ENCODE data around the gene TRAF3IP1.
A peak's percentile ranks its signal among the peaks of the same experiment; 100 is the strongest.
"Not testable (repeated sequence)": the region's sequence is repeated elsewhere in the genome, so short reads cannot be mapped to it uniquely, and the experiment has no call there.

The TRAF3IP1 gene

DNA sequence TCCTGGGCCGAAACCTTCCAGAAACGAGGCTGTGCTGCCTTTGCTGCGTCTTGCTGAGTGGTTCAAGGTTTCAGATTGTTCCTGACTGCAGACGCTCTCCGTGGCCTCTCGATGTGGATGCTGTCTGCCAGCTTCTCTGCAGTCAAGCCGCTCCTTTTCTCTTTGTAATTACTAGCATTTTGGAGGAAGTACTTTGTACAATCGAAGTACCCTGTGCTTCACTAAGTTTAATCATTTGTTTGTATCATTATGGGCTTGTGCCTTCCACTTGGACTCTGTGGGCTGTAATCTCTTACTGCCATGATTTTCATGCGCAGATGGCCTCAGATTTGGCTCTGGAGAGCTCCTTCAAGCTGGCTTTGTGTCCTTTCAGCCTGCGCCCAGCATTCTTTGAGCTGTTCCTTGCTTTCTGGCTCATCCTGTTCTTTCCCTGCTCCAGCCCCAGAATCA is 49.3 kb downstream of the TRAF3IP1 start:
- H3K27ac Mint-ChIP-seq (ENCODE audit: low read depth): no peak overlapping the region
- DNase-seq (ENCODE audit: low spot score in 2 of 2): no peak
- peaks cover 8% of the 10 kb centered on the region for H3K4me1 Mint-ChIP-seq
- no peaks in the 10 kb centered on the region for H3K9me3 Mint-ChIP-seq
- H3K27me3 Mint-ChIP-seq: no peaks in the 10 kb centered on the region
- H3K4me3 Mint-ChIP-seq: no peak overlapping the region
- no peak for ATAC-seq (replicated peaks; ENCODE audit: extremely low read depth, poor library complexity, severe bottlenecking)
- no peaks in the 10 kb centered on the region for H3K36me3 Mint-ChIP-seq (ENCODE audit: insufficient read depth)

DNA sequence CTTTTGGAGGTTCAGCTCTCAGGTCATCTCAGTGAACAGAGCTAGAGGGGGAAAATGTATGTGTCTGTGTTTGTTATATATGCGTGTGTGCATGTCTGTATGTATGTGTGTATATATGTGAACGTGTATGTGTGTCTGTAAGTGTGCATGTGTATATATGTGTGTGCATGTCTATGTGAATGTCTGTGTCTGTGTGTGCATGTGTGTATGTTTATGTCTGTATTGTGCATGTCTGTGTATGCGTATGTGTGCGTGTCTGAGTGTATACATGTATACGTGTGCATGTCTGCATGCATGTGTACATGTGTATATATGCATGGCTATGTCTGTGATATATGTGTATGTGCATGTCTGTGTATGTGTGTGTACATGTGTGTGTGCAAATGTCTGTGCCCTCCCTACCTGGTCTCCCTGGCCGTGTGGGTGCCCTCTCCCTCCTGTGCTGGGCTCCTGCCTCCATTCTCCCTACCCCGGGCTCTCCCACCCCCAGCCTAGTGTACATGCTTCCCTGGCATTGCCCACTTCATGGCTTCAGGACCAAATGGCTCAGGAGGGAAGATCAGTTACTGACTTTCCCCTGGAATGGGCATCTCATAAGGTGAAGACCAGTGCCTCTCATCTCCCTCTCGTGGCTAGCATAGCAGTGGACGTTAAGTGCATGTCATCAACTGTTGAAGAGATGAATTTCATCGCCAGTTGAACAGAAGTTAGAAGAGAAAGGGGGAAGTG is 49.9 kb downstream of the TRAF3IP1 start:
- Mint-ChIP-seq H3K4me1 (peaks cover 14% of the 10 kb centered on the region), H3K36me3 (ENCODE audit: insufficient read depth) (no peaks in the 10 kb centered on the region), H3K27ac (ENCODE audit: low read depth) (no peak overlapping the region), H3K27me3 (no peaks in the 10 kb centered on the region), H3K4me3 (no peak overlapping the region), H3K9me3 (no peaks in the 10 kb centered on the region)
- DNase-seq (ENCODE audit: low spot score in 2 of 2) (no peak), ATAC-seq (replicated peaks; ENCODE audit: extremely low read depth, poor library complexity, severe bottlenecking) (no peak)

DNA sequence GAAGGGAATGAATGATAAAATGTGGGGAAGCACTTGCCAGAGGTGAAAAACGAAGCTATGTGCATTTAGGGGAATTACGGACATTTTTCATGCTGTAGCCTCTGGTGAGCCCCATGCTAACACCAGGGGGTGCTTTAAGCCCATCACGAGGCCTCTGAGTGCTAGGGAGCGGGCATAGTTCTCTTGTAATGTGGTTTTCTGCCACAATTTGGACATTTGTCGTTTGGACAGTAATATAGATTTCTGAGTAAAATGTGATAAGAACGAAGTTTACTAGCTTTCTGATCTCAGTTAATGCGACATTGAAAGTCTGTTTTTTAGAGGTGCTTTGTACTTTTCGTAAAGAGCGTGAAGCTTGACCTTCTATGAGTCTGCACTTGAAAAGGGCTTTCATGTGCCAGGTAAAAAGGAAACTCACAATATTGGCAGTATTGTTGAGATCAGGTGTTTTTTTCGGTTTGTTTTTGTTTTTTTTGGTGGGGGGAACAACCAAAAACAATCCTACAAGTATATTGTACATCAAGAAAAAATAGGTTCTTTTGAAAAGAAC is 50.6 kb downstream of the TRAF3IP1 start:
- peak; percentile 60 for ATAC-seq (replicated peaks; ENCODE audit: extremely low read depth, poor library complexity, severe bottlenecking)
- Mint-ChIP-seq H3K27me3 (no peaks in the 10 kb centered on the region), H3K9me3 (no peaks in the 10 kb centered on the region), H3K27ac (ENCODE audit: low read depth) (no peak overlapping the region), H3K4me3 (no peak overlapping the region), H3K36me3 (ENCODE audit: insufficient read depth) (no peaks in the 10 kb centered on the region), H3K4me1 (peaks cover 15% of the 10 kb centered on the region)
- DNase-seq (ENCODE audit: low spot score in 2 of 2): no peak

DNA sequence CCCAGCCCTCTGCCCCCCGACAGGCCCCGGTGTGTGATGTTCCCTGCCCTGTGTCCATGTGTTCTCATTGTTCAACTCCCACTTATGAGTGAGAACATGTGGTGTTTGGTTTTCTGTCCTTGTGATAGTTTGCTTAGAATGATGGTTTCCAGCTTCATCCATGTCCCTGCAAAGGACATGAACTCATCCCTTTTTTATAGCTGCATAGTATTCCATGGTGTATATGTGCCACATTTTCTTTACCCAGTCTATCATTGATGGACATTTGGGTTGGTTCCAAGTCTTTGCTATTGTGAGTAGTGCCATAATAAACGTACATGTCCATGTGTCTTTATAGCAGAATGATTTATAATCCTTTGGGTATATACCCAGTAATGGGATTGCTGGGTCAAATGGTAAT is 52.0 kb downstream of the TRAF3IP1 start:
- not testable (repeated sequence) for ATAC-seq (replicated peaks; ENCODE audit: extremely low read depth, poor library complexity, severe bottlenecking); H3K36me3 Mint-ChIP-seq (ENCODE audit: insufficient read depth); H3K27me3 Mint-ChIP-seq; DNase-seq (ENCODE audit: low spot score in 2 of 2); H3K4me3 Mint-ChIP-seq; H3K9me3 Mint-ChIP-seq; H3K27ac Mint-ChIP-seq (ENCODE audit: low read depth)
- H3K4me1 Mint-ChIP-seq: peaks cover 23% of the 10 kb centered on the region

DNA sequence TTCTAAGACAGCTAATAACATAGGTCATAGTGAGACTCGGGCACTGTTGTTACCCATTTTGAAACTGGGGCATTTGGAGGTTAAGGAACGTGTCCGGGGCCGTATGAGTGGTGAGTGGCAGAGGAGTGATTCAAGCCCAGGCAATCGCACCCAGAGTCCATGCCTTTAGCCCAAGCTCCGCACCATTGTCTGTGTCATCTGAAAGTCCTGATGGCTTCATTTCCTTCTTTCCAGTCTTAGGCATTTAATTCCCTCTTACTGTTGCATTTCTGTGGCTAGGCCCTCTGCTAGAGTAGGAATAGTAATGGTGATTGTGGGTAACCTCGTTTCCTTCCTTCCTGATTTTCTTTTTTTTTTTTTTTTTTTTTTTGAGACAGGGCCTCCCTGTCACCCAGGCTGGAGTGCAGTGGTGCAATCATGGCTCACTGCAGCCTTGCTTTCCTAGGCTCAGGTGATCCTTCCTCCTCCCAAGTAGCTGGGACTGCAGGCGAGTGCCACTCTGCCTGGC is 56.6 kb downstream of the TRAF3IP1 start:
- Mint-ChIP-seq H3K9me3 (no peaks in the 10 kb centered on the region), H3K4me1 (peaks cover 31% of the 10 kb centered on the region)
- DNase-seq (ENCODE audit: low spot score in 2 of 2): no peak

DNA sequence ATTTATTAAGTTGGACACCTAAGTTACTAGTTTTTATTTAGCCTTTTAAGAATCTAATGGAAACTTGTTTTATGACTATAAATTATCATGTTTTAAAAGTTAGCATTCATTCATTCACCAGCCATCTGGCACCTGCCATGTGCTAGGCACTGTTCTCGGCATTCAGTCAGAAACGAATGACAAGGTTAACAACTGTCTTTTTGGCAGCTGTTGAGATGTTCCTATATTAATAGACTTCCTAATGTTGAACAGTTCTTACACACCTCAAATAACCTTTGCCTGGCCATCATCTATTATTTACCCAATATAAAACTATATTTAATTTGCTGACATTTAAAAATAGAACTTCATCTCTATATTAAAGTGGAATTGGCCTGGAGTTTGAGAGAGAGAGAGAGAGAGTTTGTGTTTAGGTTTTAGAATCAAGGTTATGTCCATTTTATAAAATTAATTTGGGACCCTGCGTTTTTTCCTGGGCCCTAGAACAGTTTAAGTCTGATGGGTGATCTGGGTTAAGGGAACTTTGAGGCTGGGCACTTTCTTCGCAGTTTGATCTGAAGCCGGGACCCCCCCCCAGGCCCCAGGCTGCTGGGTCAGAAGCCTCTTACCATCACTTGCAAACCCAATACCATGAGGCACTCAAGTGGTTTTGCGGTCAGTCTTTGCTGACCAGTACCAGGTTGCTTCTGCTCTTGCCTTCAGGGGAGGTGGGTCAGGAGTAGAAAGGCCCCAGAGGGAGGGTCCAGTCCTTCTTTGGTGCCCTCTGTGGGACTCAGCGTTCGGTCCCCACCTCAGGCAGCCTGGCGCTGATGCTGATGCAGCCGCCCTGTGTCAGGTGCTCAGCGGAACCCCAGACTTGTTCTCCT is 58.1 kb downstream of the TRAF3IP1 start:
- H3K27me3 Mint-ChIP-seq: no peaks in the 10 kb centered on the region
- H3K27ac Mint-ChIP-seq (ENCODE audit: low read depth): no peak overlapping the region
- no peak overlapping the region for H3K4me3 Mint-ChIP-seq
- H3K36me3 Mint-ChIP-seq (ENCODE audit: insufficient read depth): peaks cover 3% of the 10 kb centered on the region
- peaks cover 31% of the 10 kb centered on the region for H3K4me1 Mint-ChIP-seq
- H3K9me3 Mint-ChIP-seq: no peaks in the 10 kb centered on the region
- DNase-seq (ENCODE audit: low spot score in 2 of 2): no peak
- ATAC-seq (replicated peaks; ENCODE audit: extremely low read depth, poor library complexity, severe bottlenecking): no peak

More for the DNA sequence above, 56.6 kb downstream of the TRAF3IP1 start:
- Mint-ChIP-seq H3K27me3 (no peaks in the 10 kb centered on the region), H3K27ac (ENCODE audit: low read depth) (peak overlapping the region; percentile 78), H3K4me3 (peak overlapping the region; percentile 32), H3K36me3 (ENCODE audit: insufficient read depth) (peaks cover 3% of the 10 kb centered on the region)
- no peak for ATAC-seq (replicated peaks; ENCODE audit: extremely low read depth, poor library complexity, severe bottlenecking)

DNA sequence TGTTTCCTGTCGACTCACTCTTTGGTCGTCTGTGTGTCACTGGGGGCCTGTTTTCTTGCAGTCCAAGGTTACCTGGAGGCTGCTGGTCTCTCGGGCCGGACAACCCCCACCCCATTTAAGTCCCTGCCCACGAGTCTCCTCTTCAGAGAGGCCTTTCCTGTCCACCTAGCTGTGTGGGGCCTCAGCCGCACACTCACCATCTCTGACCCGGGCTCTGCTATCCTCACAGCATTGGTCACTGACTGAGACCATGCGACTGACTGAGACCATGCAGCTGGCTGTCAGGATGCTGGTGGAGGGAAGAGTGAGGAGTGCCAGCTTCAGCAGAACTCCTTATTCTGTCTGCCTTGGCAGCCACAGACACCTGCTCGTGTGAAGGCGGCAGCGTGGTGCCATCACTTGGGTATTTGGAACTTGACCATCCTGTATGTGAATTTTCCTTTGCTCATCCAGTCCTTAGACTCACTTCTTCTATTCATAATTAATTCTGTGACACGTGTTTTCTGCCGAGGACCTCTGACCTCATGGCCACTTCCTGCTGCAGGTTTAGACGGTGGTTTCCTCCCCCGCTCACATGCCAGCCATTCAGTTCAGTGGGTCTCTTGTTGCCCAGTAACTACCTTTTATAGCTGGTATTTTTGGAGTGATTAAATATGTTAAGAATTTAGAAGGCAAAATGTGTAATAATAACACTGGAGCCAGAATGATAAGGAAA is 58.9 kb downstream of the TRAF3IP1 start:
- Mint-ChIP-seq H3K27ac (ENCODE audit: low read depth) (peak overlapping the region; percentile 81), H3K27me3 (no peaks in the 10 kb centered on the region), H3K4me1 (peaks cover 31% of the 10 kb centered on the region), H3K36me3 (ENCODE audit: insufficient read depth) (peaks cover 5% of the 10 kb centered on the region), H3K9me3 (no peaks in the 10 kb centered on the region), H3K4me3 (no peak overlapping the region)
- peak; percentile 43 for ATAC-seq (replicated peaks; ENCODE audit: extremely low read depth, poor library complexity, severe bottlenecking)
- no peak for DNase-seq (ENCODE audit: low spot score in 2 of 2)

DNA sequence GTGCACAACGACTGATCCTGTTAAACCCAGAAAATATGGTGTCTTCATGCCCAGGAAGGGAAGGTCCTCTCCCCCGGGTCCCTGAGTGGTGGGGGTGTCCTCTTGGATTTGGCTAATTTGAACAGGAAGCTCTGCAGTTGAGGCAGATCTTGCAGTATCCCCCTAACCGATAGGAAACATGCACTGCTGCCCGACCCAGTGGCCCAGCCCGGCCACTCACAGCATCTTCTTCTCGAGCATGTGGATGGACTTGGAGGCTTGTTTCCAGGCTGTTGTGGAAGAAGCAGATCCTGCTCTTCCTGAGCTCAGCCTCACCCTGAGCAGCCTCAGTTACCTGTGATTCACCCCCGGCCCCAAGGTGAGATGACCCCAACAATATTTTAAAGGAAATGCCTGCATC is 60.0 kb downstream of the TRAF3IP1 start:
- H3K4me3 Mint-ChIP-seq: no peak overlapping the region
- H3K9me3 Mint-ChIP-seq: no peaks in the 10 kb centered on the region
- H3K4me1 Mint-ChIP-seq: peaks cover 24% of the 10 kb centered on the region

DNA sequence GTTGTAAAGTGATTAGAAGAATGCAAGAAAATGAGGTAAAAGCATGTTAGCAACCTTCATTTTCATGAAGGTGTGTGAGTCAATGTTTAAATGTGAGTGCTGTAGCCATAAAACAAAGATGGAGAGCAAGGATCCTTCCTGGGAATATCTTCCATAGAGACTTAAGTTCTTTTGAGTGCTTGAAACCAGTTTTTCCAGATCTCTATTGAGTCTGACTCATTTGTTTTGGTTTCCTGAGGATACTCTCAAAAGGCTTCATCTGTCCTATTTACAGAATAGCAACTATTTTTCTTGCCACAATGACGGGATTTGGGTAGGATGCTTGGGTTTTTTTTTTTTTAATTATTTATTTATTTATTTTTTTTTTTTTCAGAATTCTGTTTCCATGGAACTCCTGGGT is 60.5 kb downstream of the TRAF3IP1 start:
- H3K36me3 Mint-ChIP-seq (ENCODE audit: insufficient read depth): peaks cover 5% of the 10 kb centered on the region
- H3K4me1 Mint-ChIP-seq: peaks cover 23% of the 10 kb centered on the region
- no peaks in the 10 kb centered on the region for H3K9me3 Mint-ChIP-seq
- ATAC-seq (replicated peaks; ENCODE audit: extremely low read depth, poor library complexity, severe bottlenecking) (no peak), DNase-seq (ENCODE audit: low spot score in 2 of 2) (no peak)
- no peak overlapping the region for H3K4me3 Mint-ChIP-seq
- no peak overlapping the region for H3K27ac Mint-ChIP-seq (ENCODE audit: low read depth)
- no peaks in the 10 kb centered on the region for H3K27me3 Mint-ChIP-seq

More for the DNA sequence above, 60.0 kb downstream of the TRAF3IP1 start:
- no peak overlapping the region for H3K27ac Mint-ChIP-seq (ENCODE audit: low read depth)
- no peaks in the 10 kb centered on the region for H3K27me3 Mint-ChIP-seq
- ATAC-seq (replicated peaks; ENCODE audit: extremely low read depth, poor library complexity, severe bottlenecking) (no peak), DNase-seq (ENCODE audit: low spot score in 2 of 2) (no peak)
- peaks cover 5% of the 10 kb centered on the region for H3K36me3 Mint-ChIP-seq (ENCODE audit: insufficient read depth)

DNA sequence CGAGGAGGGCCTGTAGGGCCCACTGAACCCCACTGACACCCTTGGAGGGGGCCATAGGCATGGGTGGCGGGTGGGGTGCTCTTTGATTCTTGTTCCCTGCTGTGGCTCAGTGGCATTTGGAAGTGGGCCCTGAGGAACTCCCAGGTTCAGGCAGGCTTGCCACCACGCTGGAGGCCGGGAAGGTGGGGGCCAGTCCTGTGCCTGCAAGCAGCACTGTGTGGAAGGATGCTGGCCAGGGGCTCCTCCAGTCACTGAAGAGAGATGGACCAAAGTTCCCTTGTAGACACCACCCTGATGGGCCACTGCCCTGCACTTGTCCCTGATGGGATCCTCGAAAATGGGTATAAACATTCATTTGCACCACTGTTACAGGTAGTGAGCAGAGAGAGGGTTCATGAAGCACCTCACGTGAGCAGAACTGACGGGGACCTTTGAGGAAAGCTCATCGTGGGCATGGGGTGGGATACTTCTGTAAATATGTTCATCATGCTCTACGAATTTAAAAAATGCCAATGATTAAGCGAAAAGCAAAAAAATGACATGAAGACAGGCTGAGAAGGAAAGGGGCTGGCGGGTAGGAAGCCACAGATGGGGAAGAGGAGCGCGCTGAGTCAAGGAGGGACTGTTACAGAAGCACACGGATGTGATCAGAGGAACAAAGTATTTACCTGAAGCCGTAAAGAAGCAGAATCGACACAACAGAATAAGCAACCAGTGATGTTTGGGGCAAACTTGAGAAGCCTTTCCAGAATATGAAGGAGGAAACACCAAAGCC is 61.2 kb downstream of the TRAF3IP1 start:
- ATAC-seq (replicated peaks; ENCODE audit: extremely low read depth, poor library complexity, severe bottlenecking) (no peak), DNase-seq (ENCODE audit: low spot score in 2 of 2) (no peak)
- Mint-ChIP-seq H3K4me3 (no peak overlapping the region), H3K36me3 (ENCODE audit: insufficient read depth) (peaks cover 5% of the 10 kb centered on the region), H3K4me1 (peaks cover 23% of the 10 kb centered on the region), H3K27me3 (no peaks in the 10 kb centered on the region), H3K27ac (ENCODE audit: low read depth) (no peak overlapping the region), H3K9me3 (no peaks in the 10 kb centered on the region)

DNA sequence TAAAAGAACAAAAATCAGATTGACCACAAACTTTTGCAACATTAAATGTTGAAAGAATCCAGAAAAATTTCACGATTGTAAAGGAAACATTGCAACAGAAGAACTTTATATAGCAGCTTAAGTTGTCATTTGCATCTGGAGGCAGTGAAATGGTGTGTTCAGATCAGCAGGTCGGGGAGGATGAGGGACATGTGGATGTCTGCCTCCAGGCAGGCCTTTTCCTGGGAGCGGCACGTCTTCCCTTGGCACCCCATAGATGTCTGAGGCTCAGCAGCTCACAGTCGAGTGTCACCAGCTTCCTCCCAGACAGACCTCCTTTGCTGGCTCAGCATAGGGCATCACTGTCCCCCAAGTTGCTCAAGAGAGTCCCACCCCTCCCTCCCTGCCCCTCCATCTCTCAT is 62.1 kb downstream of the TRAF3IP1 start:
- H3K36me3 Mint-ChIP-seq (ENCODE audit: insufficient read depth): peaks cover 5% of the 10 kb centered on the region
- H3K27ac Mint-ChIP-seq (ENCODE audit: low read depth): no peak overlapping the region
- no peaks in the 10 kb centered on the region for H3K27me3 Mint-ChIP-seq
- DNase-seq (ENCODE audit: low spot score in 2 of 2) (no peak), ATAC-seq (replicated peaks; ENCODE audit: extremely low read depth, poor library complexity, severe bottlenecking) (no peak)
- H3K4me1 Mint-ChIP-seq: peaks cover 14% of the 10 kb centered on the region
- H3K4me3 Mint-ChIP-seq: no peak overlapping the region
- no peaks in the 10 kb centered on the region for H3K9me3 Mint-ChIP-seq
